Activated naive CD4-positive, alpha-beta T cell treated with anti-CD3 and anti-CD28 coated beads, Interleukin-2, amount 50 U/mL, for 24 hours (primary cell): ENCODE results near the gene A2M.

Experiments
- H3K27ac Mint-ChIP-seq: one replicate; pipeline ENCODE4 v1.8.0; 2021; ENCODE audit warnings: mild to moderate bottlenecking, mixed read lengths
- H3K27me3 Mint-ChIP-seq: one replicate; pipeline ENCODE4 v1.8.0; 2021; ENCODE audit warnings: mixed read lengths
- H3K36me3 Mint-ChIP-seq: one replicate; pipeline ENCODE4 v1.8.0; 2021; ENCODE audit warnings: mixed read lengths
- H3K4me1 Mint-ChIP-seq: one replicate; pipeline ENCODE4 v1.8.0; 2021; ENCODE audit warnings: mixed read lengths
- H3K4me3 Mint-ChIP-seq: one replicate; pipeline ENCODE4 v1.8.0; 2021; ENCODE audit warnings: mild to moderate bottlenecking, mixed read lengths
- H3K9me3 Mint-ChIP-seq: one replicate; pipeline ENCODE4 v1.8.0; 2021; ENCODE audit warnings: mixed read lengths

A2M gene

GRCh38 chr12:9094512-9095206, 21.1 kb downstream of the A2M start:
- Mint-ChIP-seq H3K27me3 (no peaks in the 10 kb centered on the region), H3K4me3 (no peak overlapping the region), H3K27ac (no peak overlapping the region), H3K4me1 (no peaks in the 10 kb centered on the region), H3K36me3 (peaks cover 4% of the 10 kb centered on the region), H3K9me3 (no peaks in the 10 kb centered on the region)

- Mint-ChIP-seq H3K27ac (no peak overlapping the region), H3K27me3 (no peaks in the 10 kb centered on the region), H3K4me1 (no peaks in the 10 kb centered on the region), H3K4me3 (no peak overlapping the region), H3K9me3 (no peaks in the 10 kb centered on the region), H3K36me3 (no peaks in the 10 kb centered on the region)
Observed at GRCh38 chr12:9091891-9092598, 23.7 kb downstream of the A2M start.

GRCh38 chr12:9090220-9090619, 25.5 kb downstream of the A2M start:
- Mint-ChIP-seq H3K36me3 (no peaks in the 10 kb centered on the region), H3K9me3 (peaks cover 7% of the 10 kb centered on the region), H3K4me3 (no peak overlapping the region), H3K4me1 (no peaks in the 10 kb centered on the region), H3K27ac (no peak overlapping the region), H3K27me3 (no peaks in the 10 kb centered on the region)

GRCh38 chr12:9087087-9087835, 28.5 kb downstream of the A2M start:
- H3K27me3 Mint-ChIP-seq = no peaks in the 10 kb centered on the region

GRCh38 chr12:9086087-9086486, 29.6 kb downstream of the A2M start:
- Mint-ChIP-seq H3K36me3 (peaks cover 17% of the 10 kb centered on the region), H3K27me3 (no peaks in the 10 kb centered on the region), H3K4me1 (no peaks in the 10 kb centered on the region), H3K9me3 (peaks cover 23% of the 10 kb centered on the region), H3K27ac (no peak overlapping the region), H3K4me3 (no peak overlapping the region)

More at GRCh38 chr12:9087087-9087835, 28.5 kb downstream of the A2M start:
- Mint-ChIP-seq H3K9me3 (peaks cover 23% of the 10 kb centered on the region), H3K4me1 (no peaks in the 10 kb centered on the region), H3K4me3 (no peak overlapping the region), H3K36me3 (peaks cover 12% of the 10 kb centered on the region), H3K27ac (no peak overlapping the region)

- Mint-ChIP-seq H3K9me3 (peaks cover 23% of the 10 kb centered on the region), H3K36me3 (peaks cover 20% of the 10 kb centered on the region), H3K4me3 (no peak overlapping the region), H3K27me3 (no peaks in the 10 kb centered on the region), H3K4me1 (no peaks in the 10 kb centered on the region), H3K27ac (peak overlapping the region; percentile 6)
Observed at GRCh38 chr12:9084417-9084816, 31.3 kb downstream of the A2M start.

GRCh38 chr12:9083793-9084192, 31.9 kb downstream of the A2M start:
- H3K27me3 Mint-ChIP-seq = no peaks in the 10 kb centered on the region
- no peak overlapping the region for H3K27ac Mint-ChIP-seq
- peaks cover 23% of the 10 kb centered on the region for H3K9me3 Mint-ChIP-seq
- no peak overlapping the region for H3K4me3 Mint-ChIP-seq
- no peaks in the 10 kb centered on the region for H3K4me1 Mint-ChIP-seq
- H3K36me3 Mint-ChIP-seq = peaks cover 22% of the 10 kb centered on the region

- H3K27ac Mint-ChIP-seq = no peak overlapping the region
Observed at GRCh38 chr12:9081667-9082427, 33.9 kb downstream of the A2M start.

GRCh38 chr12:9079883-9080675, 35.6 kb downstream of the A2M start:
- Mint-ChIP-seq H3K9me3 (peaks cover 15% of the 10 kb centered on the region), H3K27ac (no peak overlapping the region), H3K27me3 (no peaks in the 10 kb centered on the region), H3K4me3 (no peak overlapping the region), H3K4me1 (no peaks in the 10 kb centered on the region), H3K36me3 (peaks cover 29% of the 10 kb centered on the region)

More at GRCh38 chr12:9081667-9082427, 33.9 kb downstream of the A2M start:
- Mint-ChIP-seq H3K27me3 (no peaks in the 10 kb centered on the region), H3K4me1 (no peaks in the 10 kb centered on the region), H3K9me3 (peaks cover 23% of the 10 kb centered on the region), H3K36me3 (peaks cover 29% of the 10 kb centered on the region), H3K4me3 (no peak overlapping the region)

GRCh38 chr12:9079082-9079481, 36.6 kb downstream of the A2M start:
- Mint-ChIP-seq H3K4me1 (no peaks in the 10 kb centered on the region), H3K4me3 (no peak overlapping the region), H3K27me3 (no peaks in the 10 kb centered on the region), H3K9me3 (peaks cover 8% of the 10 kb centered on the region), H3K27ac (no peak overlapping the region), H3K36me3 (peaks cover 25% of the 10 kb centered on the region)

GRCh38 chr12:9077152-9078031, 38.3 kb downstream of the A2M start:
- Mint-ChIP-seq H3K36me3 (peaks cover 20% of the 10 kb centered on the region), H3K4me1 (no peaks in the 10 kb centered on the region), H3K9me3 (no peaks in the 10 kb centered on the region), H3K27ac (no peak overlapping the region), H3K27me3 (no peaks in the 10 kb centered on the region), H3K4me3 (no peak overlapping the region)

- no peaks in the 10 kb centered on the region for H3K9me3 Mint-ChIP-seq
- H3K4me1 Mint-ChIP-seq = no peaks in the 10 kb centered on the region
- peaks cover 17% of the 10 kb centered on the region for H3K36me3 Mint-ChIP-seq
- H3K4me3 Mint-ChIP-seq = no peak overlapping the region
- no peak overlapping the region for H3K27ac Mint-ChIP-seq
- H3K27me3 Mint-ChIP-seq = no peaks in the 10 kb centered on the region
Observed at GRCh38 chr12:9076733-9077132, 39.0 kb downstream of the A2M start.

- H3K4me1 Mint-ChIP-seq = no peaks in the 10 kb centered on the region
- H3K9me3 Mint-ChIP-seq = no peaks in the 10 kb centered on the region
- H3K27ac Mint-ChIP-seq = no peak overlapping the region
- no peak overlapping the region for H3K4me3 Mint-ChIP-seq
- H3K36me3 Mint-ChIP-seq = peaks cover 16% of the 10 kb centered on the region
- no peaks in the 10 kb centered on the region for H3K27me3 Mint-ChIP-seq
Observed at GRCh38 chr12:9075138-9075535, 40.6 kb downstream of the A2M start.
